Activated naive CD4-positive, alpha-beta T cell treated with anti-CD3 and anti-CD28 coated beads, Interleukin-2, amount 10 ng/mL, durations not matched to agents 7 days and 5 days (primary cell): ENCODE results near the gene OXER1.

Source experiments
- CTCF ChIA-PET: fragments of 350-600 bp; sonication (Branson Sonifier 250); formaldehyde crosslinking; loops from one replicate; lab custom pipeline; 2021; ENCODE audit warnings: antibody characterized with exemption; lab: Charles Lee
- DNase-seq: peaks from one replicate; pipeline ENCODE4 v3.0.0-alpha.2; 2020
- H3K27ac Mint-ChIP-seq: one replicate; pipeline ENCODE4 v1.8.0; 2021; ENCODE audit warnings: mild to moderate bottlenecking, moderate library complexity, mixed read lengths
- H3K27me3 Mint-ChIP-seq: one replicate; pipeline ENCODE4 v1.8.0; 2021; ENCODE audit warnings: mild to moderate bottlenecking, mixed read lengths
- H3K36me3 Mint-ChIP-seq: one replicate; pipeline ENCODE4 v1.8.0; 2021; ENCODE audit warnings: mixed read lengths
- H3K4me1 Mint-ChIP-seq: one replicate; pipeline ENCODE4 v1.8.0; 2021; ENCODE audit warnings: mixed read lengths
- H3K4me3 Mint-ChIP-seq: one replicate; pipeline ENCODE4 v1.8.0; 2021; ENCODE audit warnings: mild to moderate bottlenecking, moderate library complexity, mixed read lengths
- H3K9me3 Mint-ChIP-seq: one replicate; pipeline ENCODE4 v1.8.0; 2021; ENCODE audit warnings: mixed read lengths

Gene OXER1

DNA sequence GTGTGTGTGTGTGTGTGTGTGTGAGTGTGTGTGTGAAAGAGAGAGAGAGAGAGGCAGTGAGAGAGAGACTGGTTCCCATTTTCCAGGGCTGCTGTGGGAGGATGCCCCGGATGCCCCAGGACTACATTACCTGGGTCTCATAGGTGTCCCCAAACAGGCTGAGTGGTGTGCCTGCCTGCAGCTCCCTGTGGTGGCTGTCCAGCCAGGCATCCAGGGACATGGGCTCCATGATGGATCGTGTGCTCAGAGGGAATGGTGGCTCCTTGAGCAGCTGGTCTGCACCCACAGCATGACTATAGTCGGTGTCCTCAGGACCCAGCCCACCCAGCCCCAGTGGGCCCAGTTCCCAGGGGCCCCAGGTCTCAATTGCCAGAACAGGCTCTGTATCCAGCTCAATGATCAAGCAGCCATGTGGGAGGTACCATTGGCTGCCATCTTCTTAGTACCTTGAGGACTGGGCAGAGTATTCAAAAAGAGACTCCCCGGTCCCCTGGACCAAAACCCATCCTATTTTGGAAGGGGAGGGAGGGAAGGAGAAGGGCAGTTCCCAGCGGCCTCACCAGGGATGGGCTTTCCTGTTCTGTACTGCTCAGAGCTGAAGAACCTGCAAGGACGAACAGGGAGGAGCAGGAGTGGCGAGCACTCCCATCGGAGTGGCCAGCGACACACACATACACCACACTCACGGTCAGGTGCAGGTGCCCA is 5.8 kb upstream of the OXER1 start:
- H3K9me3 Mint-ChIP-seq = no peaks in the 10 kb centered on the region
- CTCF ChIA-PET = no interaction called here
- no peaks in the 10 kb centered on the region for H3K36me3 Mint-ChIP-seq
- no peaks in the 10 kb centered on the region for H3K27me3 Mint-ChIP-seq
- peak; percentile 14 for DNase-seq
- no peak overlapping the region for H3K27ac Mint-ChIP-seq
- H3K4me1 Mint-ChIP-seq = no peaks in the 10 kb centered on the region
- no peak overlapping the region for H3K4me3 Mint-ChIP-seq

DNA sequence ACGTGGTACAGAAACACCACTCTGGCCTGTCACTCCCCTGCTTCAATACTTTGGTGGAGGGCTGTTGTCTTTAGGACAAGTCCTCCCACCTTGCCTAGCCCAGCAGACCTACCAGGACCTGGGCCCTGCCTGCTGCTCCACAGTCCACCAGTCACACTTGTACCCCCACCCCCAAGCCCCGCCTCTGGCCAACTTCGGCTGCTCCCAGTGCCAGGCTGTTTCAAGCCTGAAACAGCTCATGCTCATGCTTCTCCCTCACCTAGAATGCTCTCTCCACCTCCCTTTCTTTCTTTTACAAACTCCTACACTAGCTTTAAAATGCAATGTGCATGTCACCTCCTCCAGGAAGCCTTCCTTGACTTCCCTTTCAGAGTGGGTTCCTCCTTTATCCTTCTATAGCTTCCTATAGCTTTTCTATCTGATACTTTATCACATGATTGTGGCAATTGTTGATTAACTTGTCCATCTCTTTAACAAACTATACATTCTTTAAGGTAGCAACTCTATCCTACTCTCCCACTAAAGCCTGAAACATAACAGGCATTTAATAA is 4.8 kb upstream of the OXER1 start:
- Mint-ChIP-seq H3K27me3 (no peaks in the 10 kb centered on the region), H3K4me1 (no peaks in the 10 kb centered on the region), H3K27ac (no peak overlapping the region), H3K36me3 (no peaks in the 10 kb centered on the region), H3K4me3 (no peak overlapping the region), H3K9me3 (no peaks in the 10 kb centered on the region)
- DNase-seq = peak; percentile 20
- CTCF ChIA-PET = no interaction called here

DNA sequence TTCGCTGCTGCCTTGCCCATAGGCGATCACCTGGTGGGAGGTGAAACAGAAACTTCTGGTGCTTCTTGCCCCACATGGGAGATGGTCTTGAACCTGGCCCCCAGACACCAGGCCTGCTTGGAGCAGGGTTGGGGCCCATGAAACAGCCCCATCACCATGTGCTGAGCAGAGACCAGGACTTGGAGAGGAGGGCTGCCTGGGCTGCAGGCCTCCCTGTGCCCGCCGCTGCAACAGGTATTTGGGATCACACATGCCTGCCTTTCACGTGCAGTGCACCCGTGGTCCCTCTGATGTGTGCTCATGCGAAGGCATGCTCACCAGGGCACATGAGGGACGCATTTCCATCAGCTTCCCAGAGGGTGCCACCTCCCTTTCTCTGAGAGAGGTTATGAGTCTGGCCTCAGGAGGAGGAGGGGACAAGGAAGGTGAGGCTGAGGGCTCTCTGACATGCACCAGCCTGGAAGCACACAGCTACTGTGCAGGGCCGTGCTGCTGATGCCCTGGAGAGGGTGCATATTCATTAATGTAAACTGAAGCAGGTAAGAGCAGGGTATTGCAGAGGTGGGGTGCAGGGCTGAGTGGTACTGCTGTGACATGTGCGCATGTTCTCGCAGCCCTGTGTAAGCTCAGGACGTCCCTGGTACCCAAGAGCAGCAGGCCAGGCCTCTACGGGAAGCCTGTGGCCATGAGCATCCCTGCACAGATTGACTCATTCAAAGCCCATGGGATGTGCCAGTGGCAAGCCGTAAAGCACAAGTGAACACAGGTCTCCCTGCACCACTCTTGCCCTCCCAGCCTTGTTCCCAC is 4.2 kb upstream of the OXER1 start:
- no peaks in the 10 kb centered on the region for H3K4me1 Mint-ChIP-seq
- peak; percentile 19 for DNase-seq
- H3K4me3 Mint-ChIP-seq = no peak overlapping the region
- no peak overlapping the region for H3K27ac Mint-ChIP-seq
- CTCF ChIA-PET = no interaction called here
- no peaks in the 10 kb centered on the region for H3K27me3 Mint-ChIP-seq
- no peaks in the 10 kb centered on the region for H3K9me3 Mint-ChIP-seq
- no peaks in the 10 kb centered on the region for H3K36me3 Mint-ChIP-seq

DNA sequence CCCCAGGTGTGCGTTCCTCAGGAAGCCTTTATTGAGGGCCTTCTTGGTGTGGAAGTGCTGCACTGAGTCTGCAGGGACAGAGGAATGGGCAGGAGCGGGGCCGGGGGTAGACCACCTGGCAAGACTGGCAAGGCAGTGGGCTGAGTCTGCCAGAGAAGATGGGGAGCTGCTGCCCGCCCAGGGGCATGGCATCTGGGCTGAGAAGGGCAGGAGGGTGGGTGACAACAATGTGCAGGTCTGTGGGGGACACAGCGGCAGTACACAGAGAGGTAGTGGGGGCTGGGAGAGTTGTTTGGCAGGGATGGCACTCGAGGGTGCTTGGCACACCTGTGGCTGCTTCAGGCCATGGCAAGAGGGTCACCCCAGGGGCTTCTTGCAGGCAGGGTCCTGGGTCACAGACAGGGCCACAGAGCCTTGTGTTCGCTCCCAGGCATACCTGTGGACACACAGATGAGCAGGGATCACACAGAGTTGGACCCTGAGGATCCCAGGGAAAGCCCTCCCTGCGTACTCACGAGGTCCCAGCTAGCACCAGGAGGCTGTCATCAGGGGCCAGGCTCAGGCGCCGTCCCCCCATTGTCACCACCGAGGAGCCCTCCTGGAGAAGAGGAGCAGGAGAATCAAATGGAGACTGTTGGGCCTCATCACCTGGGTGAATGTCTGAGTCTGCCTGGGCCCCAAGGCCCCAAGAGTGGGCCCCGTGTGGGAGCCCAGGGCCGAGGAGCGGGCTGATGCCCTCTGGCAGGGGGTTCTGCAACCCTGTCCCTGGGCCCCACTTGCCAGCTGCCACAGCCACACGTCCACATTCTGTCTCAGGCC is 3.4 kb upstream of the OXER1 start:
- no peaks in the 10 kb centered on the region for H3K9me3 Mint-ChIP-seq
- H3K27me3 Mint-ChIP-seq = no peaks in the 10 kb centered on the region
- no peak overlapping the region for H3K27ac Mint-ChIP-seq
- no peak overlapping the region for H3K4me3 Mint-ChIP-seq
- peak; percentile 15 for DNase-seq
- no peaks in the 10 kb centered on the region for H3K4me1 Mint-ChIP-seq
- H3K36me3 Mint-ChIP-seq = no peaks in the 10 kb centered on the region
- CTCF ChIA-PET = no interaction called here

DNA sequence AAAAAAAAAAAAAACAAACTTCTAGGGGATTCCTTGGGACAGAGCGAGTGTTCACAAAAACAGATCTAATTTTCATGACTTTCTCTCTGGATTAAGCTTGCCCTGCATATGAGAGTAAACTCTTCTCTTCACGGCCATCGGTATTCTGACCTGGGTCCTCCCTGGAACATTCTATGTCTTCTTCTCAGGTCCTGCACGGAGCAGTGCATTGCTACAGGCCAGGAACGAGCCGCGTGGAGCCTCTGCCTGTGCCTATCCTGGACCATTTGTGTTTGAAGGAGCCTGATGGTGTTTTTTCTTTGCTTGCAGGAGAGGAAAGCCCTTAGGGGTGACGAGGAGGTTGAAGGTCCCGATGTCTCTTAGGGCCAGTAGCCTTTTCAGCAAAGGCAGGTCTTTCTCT is 1.8 kb upstream of the OXER1 start:
- H3K27ac Mint-ChIP-seq = no peak overlapping the region
- no peak overlapping the region for H3K4me3 Mint-ChIP-seq
- H3K27me3 Mint-ChIP-seq = no peaks in the 10 kb centered on the region
- no peak for DNase-seq
- no peaks in the 10 kb centered on the region for H3K4me1 Mint-ChIP-seq
- CTCF ChIA-PET = no interaction called here
- no peaks in the 10 kb centered on the region for H3K36me3 Mint-ChIP-seq
- no peaks in the 10 kb centered on the region for H3K9me3 Mint-ChIP-seq

DNA sequence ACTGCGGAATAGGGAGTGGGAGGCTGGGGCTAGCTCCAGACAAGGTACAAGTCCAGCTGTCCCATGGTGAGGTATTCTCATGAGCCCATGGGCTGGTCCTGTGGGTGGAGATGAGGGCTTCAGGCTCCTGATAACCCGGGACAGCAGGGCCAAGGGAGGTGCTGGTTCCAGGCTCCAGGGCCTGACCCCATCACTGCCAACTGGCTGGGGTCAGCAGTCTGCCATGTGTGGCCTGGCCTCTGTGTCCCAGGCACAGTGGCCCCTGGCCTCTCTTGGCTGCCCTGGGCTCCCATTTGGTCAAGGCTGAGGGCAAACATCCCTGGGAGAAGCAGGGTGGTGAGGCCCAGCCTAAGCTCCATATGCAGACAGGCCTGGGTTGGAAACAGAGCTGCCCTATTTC is 966 bp upstream of the OXER1 start:
- CTCF ChIA-PET = no interaction called here
- H3K36me3 Mint-ChIP-seq = peaks cover under 1% of the 10 kb centered on the region
- H3K4me1 Mint-ChIP-seq = no peaks in the 10 kb centered on the region
- H3K27me3 Mint-ChIP-seq = no peaks in the 10 kb centered on the region
- no peak overlapping the region for H3K27ac Mint-ChIP-seq
- H3K9me3 Mint-ChIP-seq = no peaks in the 10 kb centered on the region
- DNase-seq = no peak
- no peak overlapping the region for H3K4me3 Mint-ChIP-seq

DNA sequence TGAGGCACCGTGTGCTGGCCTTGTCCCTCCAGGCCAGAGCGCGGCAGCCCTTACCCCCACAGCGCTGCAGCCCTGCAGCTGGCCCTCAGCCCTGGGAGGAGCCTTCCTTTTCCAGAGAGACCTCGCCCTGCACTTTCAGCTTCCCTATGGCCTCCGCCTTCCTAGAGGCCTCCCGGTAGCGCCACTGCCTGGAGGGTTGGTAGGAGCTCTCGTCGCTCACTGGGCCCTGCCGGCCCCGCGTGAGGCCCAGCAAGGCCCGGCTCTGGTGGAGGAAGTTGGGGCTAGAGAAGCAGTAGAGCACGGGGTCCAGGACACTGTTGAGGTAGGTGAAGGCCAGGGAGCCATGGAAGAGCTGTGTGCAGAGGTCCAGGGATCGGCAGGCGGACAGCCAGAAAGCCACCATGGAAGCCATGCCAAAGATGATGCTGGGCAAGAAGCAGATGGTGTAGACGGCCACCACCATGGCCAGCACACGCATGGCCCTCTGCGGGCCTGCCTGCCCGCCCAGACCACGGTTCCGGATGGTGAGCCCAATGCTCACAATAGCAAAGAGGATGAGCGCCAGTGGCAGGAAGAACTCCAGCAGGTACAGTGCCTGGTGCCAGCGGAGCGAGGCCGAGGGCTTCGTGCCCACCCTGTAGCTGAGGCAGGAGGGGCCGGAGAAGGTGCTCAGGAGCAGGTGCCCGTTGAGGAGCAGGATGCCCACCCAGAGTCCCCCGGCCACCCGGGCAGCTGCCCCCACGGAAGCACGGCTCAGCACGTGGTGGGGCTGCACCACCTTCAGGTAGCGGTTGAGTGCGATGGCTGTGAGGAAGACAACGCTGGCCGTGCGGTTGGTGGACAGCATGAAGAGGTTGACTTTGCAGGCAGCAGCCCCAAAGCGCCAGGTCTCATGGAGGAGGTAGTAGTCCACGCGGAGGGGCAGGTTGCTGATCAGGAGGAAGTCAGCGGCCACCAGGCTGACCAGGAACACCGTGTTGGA is 821 bp downstream of the OXER1 start:
- no peaks in the 10 kb centered on the region for H3K4me1 Mint-ChIP-seq
- no peak overlapping the region for H3K4me3 Mint-ChIP-seq
- H3K27ac Mint-ChIP-seq = peak overlapping the region; percentile 52
- DNase-seq = no peak
- H3K36me3 Mint-ChIP-seq = peaks cover 3% of the 10 kb centered on the region
- CTCF ChIA-PET = no interaction called here
- H3K27me3 Mint-ChIP-seq = no peaks in the 10 kb centered on the region
- no peaks in the 10 kb centered on the region for H3K9me3 Mint-ChIP-seq

DNA sequence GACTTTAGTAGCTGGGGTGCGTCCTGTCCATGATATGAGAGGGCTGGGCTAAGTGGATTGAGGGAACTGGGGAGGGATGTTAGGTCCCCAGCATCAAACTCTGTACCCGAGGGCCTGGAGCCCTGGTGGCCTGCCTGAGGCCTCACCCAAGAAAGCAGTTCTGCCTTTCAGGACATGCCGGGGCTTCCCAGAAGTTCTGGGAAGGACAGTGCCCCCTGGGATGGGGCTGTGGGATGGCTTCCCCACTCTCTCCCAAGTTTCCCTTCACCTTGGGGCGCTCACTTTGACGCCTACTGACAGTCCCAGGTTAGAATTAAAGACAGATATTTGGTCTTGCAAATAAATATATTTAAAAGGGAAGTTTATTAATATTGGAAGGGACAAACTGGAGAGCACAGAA is 1.8 kb downstream of the OXER1 start:
- H3K9me3 Mint-ChIP-seq = no peaks in the 10 kb centered on the region
- H3K4me1 Mint-ChIP-seq = no peaks in the 10 kb centered on the region
- DNase-seq = no peak
- CTCF ChIA-PET = no interaction called here
- H3K36me3 Mint-ChIP-seq = peaks cover 3% of the 10 kb centered on the region
- H3K4me3 Mint-ChIP-seq = no peak overlapping the region
- H3K27ac Mint-ChIP-seq = no peak overlapping the region
- no peaks in the 10 kb centered on the region for H3K27me3 Mint-ChIP-seq

DNA sequence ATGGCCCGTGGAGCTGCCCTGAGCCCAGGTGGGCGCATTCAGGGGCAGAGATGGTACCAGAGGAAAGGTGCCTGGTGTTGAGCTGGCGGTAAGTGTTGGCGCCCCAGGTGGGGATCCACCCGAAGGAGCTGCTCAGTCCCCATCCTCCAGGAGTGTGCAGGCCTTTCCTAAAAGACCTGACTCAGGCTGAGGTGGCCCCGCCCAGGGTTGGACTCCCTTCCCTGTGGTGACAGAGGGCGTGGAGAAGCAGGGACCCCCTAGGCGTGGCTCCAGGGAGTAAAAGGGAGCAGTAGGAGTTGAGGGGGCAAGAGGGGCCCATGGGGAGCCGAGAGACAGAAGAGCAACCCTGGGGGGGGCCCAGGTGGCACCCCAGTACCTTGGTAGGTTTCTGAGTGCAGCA is 2.4 kb downstream of the OXER1 start:
- CTCF ChIA-PET = no interaction called here
- H3K36me3 Mint-ChIP-seq = peaks cover 3% of the 10 kb centered on the region
- no peaks in the 10 kb centered on the region for H3K27me3 Mint-ChIP-seq
- no peak overlapping the region for H3K27ac Mint-ChIP-seq
- H3K9me3 Mint-ChIP-seq = no peaks in the 10 kb centered on the region
- DNase-seq = no peak
- no peaks in the 10 kb centered on the region for H3K4me1 Mint-ChIP-seq
- no peak overlapping the region for H3K4me3 Mint-ChIP-seq

DNA sequence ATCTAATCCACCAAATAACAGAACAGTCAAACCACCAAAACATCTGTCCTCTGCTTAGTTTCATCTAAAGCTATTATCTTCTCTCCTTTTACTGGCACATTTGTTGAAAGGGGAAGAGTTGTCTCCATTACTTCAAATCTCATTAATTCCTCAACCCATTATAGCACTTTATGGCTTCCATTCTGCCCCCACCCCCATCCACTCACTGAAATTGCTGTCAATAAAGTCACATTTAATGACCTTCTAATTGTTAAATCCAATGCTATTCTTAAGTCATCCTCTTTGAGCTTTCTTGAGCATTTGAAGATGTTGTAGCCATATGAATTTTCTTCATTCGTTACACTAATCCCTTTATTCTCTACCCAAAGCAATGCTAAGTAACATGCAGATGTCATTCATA is 5.2 kb downstream of the OXER1 start:
- CTCF ChIA-PET = no interaction called here
- no peak overlapping the region for H3K27ac Mint-ChIP-seq
- no peaks in the 10 kb centered on the region for H3K9me3 Mint-ChIP-seq

DNA sequence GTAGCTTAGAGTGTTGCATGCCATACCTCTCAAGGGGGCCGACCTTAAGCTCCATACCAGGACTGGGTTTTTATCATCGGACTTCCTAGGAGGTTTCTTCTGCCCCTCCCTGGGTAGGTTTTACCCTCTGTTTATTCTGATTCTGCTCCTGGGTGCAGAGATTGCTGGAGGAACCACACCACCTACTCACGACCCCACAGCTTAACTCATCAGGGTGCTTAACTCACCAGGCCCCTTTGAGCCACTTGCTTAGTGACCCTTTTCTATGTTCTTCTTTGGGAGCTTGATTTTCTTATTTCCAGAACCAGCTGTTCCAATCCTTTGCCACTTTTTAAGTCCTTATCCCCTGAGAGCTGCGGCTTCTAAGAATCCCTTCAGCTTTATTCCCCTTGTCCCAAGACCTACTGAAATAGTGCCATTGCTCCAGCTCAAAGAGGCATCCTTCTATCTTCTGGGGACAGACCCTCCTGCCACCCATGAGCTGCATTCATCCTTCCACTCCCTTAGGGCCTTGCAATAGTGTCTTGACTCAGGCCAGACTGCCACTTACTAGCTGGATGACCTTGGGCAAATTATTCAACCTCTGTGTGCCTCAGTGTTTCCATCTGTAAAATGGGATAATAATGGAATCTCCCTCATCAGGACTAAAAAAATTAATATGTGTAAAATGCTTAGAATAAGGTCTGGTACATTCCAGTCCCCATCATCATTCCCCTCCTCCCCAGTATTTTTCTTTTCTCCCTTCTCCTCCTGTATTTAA is 5.8 kb downstream of the OXER1 start:
- Mint-ChIP-seq H3K36me3 (peaks cover 3% of the 10 kb centered on the region), H3K27ac (no peak overlapping the region), H3K4me3 (no peak overlapping the region), H3K9me3 (no peaks in the 10 kb centered on the region), H3K27me3 (no peaks in the 10 kb centered on the region), H3K4me1 (no peaks in the 10 kb centered on the region)
- no peak for DNase-seq
- CTCF ChIA-PET = no interaction called here

More for the DNA sequence above, 5.2 kb downstream of the OXER1 start:
- Mint-ChIP-seq H3K4me3 (no peak overlapping the region), H3K36me3 (peaks cover 3% of the 10 kb centered on the region), H3K4me1 (no peaks in the 10 kb centered on the region), H3K27me3 (no peaks in the 10 kb centered on the region)
- no peak for DNase-seq

DNA sequence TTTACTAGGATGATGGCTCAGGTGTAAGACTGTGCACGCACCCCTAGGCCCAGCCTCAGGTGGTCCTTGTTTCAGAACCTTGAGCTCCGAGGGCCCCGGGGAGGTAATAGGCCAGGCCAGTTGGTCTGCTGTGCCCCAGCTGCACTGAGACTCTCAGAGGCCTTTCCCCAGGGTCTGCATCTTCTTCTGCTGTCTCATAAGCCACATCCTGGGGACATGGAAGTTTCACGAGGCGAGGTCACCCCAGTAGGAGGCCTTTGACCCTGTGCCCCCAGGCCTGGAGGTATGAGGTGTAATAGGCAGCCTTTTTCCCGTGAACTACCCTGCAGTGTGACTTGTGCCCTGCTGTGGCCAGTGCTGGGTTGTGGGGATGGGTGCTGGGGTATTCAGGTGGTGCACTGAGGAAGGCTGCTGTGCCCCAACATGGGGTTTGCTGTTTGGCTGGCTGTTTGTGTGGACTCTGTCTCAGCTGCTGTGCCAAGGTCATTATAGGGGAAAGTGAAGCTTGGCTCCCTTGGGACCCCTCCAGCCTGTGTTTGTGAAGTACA is 6.9 kb downstream of the OXER1 start:
- no peak overlapping the region for H3K27ac Mint-ChIP-seq
- no peak overlapping the region for H3K4me3 Mint-ChIP-seq
- no peaks in the 10 kb centered on the region for H3K27me3 Mint-ChIP-seq
- no peaks in the 10 kb centered on the region for H3K4me1 Mint-ChIP-seq
- DNase-seq = no peak
- H3K9me3 Mint-ChIP-seq = no peaks in the 10 kb centered on the region
- CTCF ChIA-PET = no interaction called here
- peaks cover 3% of the 10 kb centered on the region for H3K36me3 Mint-ChIP-seq
